ENCODE results near the gene RAB21. TPM values are rescaled to one million over a fixed set of nuclear protein-coding genes. Genes with fewer than 3 reads are reported as not detected.
A peak's percentile ranks its signal among the peaks of the same experiment; 100 is the strongest.

RAB21 gene
- total RNA-seq, 1 experiment from 2014 or later, result 53.0 TPM

GRCh38 chr12:71749666-71750065, 5.0 kb upstream of the RAB21 start:
- no peak overlapping the region for H3K27ac ChIP-seq (ENCODE audit: insufficient read length, low read depth, low read length)
- no peak overlapping the region for H2AFZ ChIP-seq (ENCODE audit: low read length)
- no peak overlapping the region for H4K8ac ChIP-seq (replicated peaks; ENCODE audit: insufficient read length, low read depth, low read length)
- H3K14ac ChIP-seq (ENCODE audit: insufficient read depth, low read length), result no peak overlapping the region
- H2BK5ac ChIP-seq (ENCODE audit: insufficient read length, low read length), result no peak overlapping the region
- H3K79me1 ChIP-seq (ENCODE audit: insufficient read depth, low read depth, low read length, poor library complexity, severe bottlenecking), result no peaks in the 10 kb centered on the region
- Mint-ChIP-seq H3K9me3 (peaks cover 0 to 3% of the 10 kb centered on the region in 2 experiments; a peak in 1 of 5 replicates), H3K27me3 (ENCODE audit: low read depth) (no peaks in the 10 kb centered on the region; the same call in 1 of the 2 replicates), H3K36me3 (ENCODE audit: insufficient read depth in 1 of 3, low read depth in 3 of 3) (no peaks in the 10 kb centered on the region), H3K4me1 (peaks cover 30 to 37% of the 10 kb centered on the region in 2 experiments), H3K4me3 (no peak overlapping the region; a peak in 1 of 5 replicates), H3K27ac (peak overlapping the region in 2 of 3 experiments; percentile 11 to 94; a peak in 3 of 7 replicates)
- no peak overlapping the region for H3K4ac ChIP-seq (ENCODE audit: low read depth, low read length)
- H3K4me2 ChIP-seq (ENCODE audit: insufficient read depth, insufficient read length, low read length), result no peak overlapping the region
- no peak overlapping the region for H3K9ac ChIP-seq (ENCODE audit: extremely low read depth, insufficient read length, low read length)
- no peaks in the 10 kb centered on the region for H3K79me2 ChIP-seq (ENCODE audit: insufficient read depth, low read length)
- H4K91ac ChIP-seq (ENCODE audit: insufficient read length, low read depth, low read length), result no peak overlapping the region
- H2BK20ac ChIP-seq (ENCODE audit: low read depth, low read length, poor library complexity, severe bottlenecking), result no peak overlapping the region
- H2BK12ac ChIP-seq (ENCODE audit: insufficient read length, low read depth, low read length), result no peak overlapping the region
- H3K18ac ChIP-seq (ENCODE audit: insufficient read length, low read depth, low read length), result no peak overlapping the region
- WGBS (ENCODE audit: extremely low coverage, insufficient read length, low lambda C conversion rate), result no CpG with 5 or more reads among the region's 1 CpG
- H4K20me1 ChIP-seq (ENCODE audit: control insufficient read depth, insufficient read depth, insufficient read length), result no peaks in the 10 kb centered on the region
- peaks cover 3% of the 10 kb centered on the region for H3K23me2 ChIP-seq (ENCODE audit: insufficient read length, low read depth, low read length, poor library complexity, severe bottlenecking)
- H3K9me3 ChIP-seq (ENCODE audit: control insufficient read depth, low read depth, low read length), result no peaks in the 10 kb centered on the region
- H2AK5ac ChIP-seq (ENCODE audit: insufficient read length, low read length), result no peak overlapping the region
- H3K23ac ChIP-seq (ENCODE audit: insufficient read length, low read depth, low read length), result no peak overlapping the region
- TF ChIP-seq, protein P1, sequence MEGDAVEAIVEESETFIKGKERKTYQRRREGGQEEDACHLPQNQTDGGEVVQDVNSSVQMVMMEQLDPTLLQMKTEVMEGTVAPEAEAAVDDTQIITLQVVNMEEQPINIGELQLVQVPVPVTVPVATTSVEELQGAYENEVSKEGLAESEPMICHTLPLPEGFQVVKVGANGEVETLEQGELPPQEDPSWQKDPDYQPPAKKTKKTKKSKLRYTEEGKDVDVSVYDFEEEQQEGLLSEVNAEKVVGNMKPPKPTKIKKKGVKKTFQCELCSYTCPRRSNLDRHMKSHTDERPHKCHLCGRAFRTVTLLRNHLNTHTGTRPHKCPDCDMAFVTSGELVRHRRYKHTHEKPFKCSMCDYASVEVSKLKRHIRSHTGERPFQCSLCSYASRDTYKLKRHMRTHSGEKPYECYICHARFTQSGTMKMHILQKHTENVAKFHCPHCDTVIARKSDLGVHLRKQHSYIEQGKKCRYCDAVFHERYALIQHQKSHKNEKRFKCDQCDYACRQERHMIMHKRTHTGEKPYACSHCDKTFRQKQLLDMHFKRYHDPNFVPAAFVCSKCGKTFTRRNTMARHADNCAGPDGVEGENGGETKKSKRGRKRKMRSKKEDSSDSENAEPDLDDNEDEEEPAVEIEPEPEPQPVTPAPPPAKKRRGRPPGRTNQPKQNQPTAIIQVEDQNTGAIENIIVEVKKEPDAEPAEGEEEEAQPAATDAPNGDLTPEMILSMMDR (conservative IDR thresholded peaks at IDR 0.05), result no peak
- no peak overlapping the region for H3K56ac ChIP-seq (ENCODE audit: insufficient read length, low read depth, low read length)
- no peak for DNase-seq
- no peak overlapping the region for H2BK120ac ChIP-seq (ENCODE audit: low read depth, low read length, poor library complexity, severe bottlenecking)
- no peak overlapping the region for H3T11ph ChIP-seq (ENCODE audit: low read length)
- no peaks in the 10 kb centered on the region; the same call in 1 of the 2 replicates for H3K4me1 ChIP-seq (ENCODE audit: insufficient read depth, low read length)
- H4K5ac ChIP-seq (ENCODE audit: insufficient read length, low read depth, low read length), result no peak overlapping the region
- H2BK15ac ChIP-seq (ENCODE audit: low read depth, low read length), result no peak overlapping the region
- H3K27me3 ChIP-seq (ENCODE audit: insufficient read depth, low read length), result no peaks in the 10 kb centered on the region

All from H9 (cell line).